Kidney epithelial cell (primary cell): ENCODE data around the gene GATA1. TPM values are rescaled to one million over a fixed set of nuclear protein-coding genes. Genes with fewer than 3 reads are reported as not detected.

Experiments used
- DNase-seq: peaks from one replicate; pipeline ENCODE4 v3.0.0-alpha.2; 2010; ENCODE audit warnings: low read depth
- H3K27me3 ChIP-seq: 2 replicates; pipeline ENCODE4 v1.6.0; 2011; ENCODE audit warnings: low read length; ENCODE audit not compliant: control insufficient read depth, insufficient read depth
- H3K36me3 ChIP-seq: 2 replicates; pipeline ENCODE4 v1.5.1; 2011; ENCODE audit warnings: low read length; ENCODE audit not compliant: control insufficient read depth, insufficient read depth
- H3K4me3 ChIP-seq: 2 replicates; pipeline ENCODE4 v1.5.1; 2011; ENCODE audit warnings: low read depth, mild to moderate bottlenecking, control low read depth, low read length
- CTCF ChIP-seq: IDR thresholded peaks from 2 replicates; pipeline ENCODE4 v1.5.1; 2011; ENCODE audit warnings: mild to moderate bottlenecking, moderate library complexity, low read length, control low read depth, inconsistent platforms; ENCODE audit not compliant: insufficient read depth, poor library complexity, severe bottlenecking
- total RNA-seq: library from RNA; depleted of rRNA; stranded (reverse); fragments of >200 nt; gene quantifications from 2 replicates; pipeline ENCODE4 v1.2.3, GENCODE V29; 2015

GATA1 gene
- total RNA-seq, 1 donor from 2014 or later = not detected

- H3K27me3 ChIP-seq = no peaks in the 10 kb centered on the region
- DNase-seq = no peak
- no peaks in the 10 kb centered on the region for H3K36me3 ChIP-seq
- no peak for TF ChIP-seq CTCF
- no peak overlapping the region for H3K4me3 ChIP-seq
Observed at GRCh38 chrX:48747415-48748016, 38.9 kb upstream of the GATA1 start.

DNA sequence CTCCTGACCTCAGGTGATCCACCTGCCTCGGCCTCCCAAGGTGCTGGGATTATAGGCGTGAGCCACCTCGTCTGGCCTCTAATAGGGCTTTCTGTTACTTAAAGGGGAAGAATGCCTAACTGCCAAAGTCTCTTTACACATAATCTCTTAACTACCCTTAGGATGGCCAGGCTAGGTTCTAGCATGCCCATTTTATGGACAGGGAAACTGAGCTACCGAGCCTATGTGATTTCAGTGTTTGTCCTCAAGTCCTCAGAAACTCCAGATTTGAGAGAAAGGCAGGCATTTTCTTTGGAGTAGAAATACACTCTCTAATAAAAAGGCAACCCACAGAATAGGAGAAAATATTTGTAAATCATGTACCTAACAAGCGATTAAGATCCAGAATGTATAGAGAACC is 37.2 kb upstream of the GATA1 start:
- no peak overlapping the region for H3K4me3 ChIP-seq
- H3K36me3 ChIP-seq = no peaks in the 10 kb centered on the region
- H3K27me3 ChIP-seq = peaks cover 2% of the 10 kb centered on the region
- no peak for TF ChIP-seq CTCF
- DNase-seq = no peak

DNA sequence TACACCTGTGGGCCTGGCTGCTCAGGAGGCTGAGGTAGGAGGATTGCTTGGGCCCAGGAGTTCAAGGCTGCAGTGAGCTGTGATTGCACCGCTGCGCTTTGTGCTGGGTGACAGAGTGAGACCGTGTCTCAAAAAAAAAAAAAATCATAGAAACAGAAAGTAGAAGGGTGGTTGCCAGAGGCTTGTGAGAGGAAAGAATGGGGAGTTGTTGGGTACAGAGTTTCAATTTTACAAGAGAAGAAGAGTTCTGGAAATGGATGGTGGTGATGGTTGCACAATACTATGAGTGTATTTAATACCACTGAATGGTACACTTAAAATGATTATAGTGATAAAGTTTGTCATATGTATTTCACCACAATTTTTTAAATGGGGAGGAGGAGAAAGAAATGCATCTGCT is 35.0 kb upstream of the GATA1 start:
- TF ChIP-seq CTCF = no peak
- Histone ChIP-seq H3K27me3 (peaks cover 2% of the 10 kb centered on the region), H3K4me3 (no peak overlapping the region), H3K36me3 (no peaks in the 10 kb centered on the region)
- no peak for DNase-seq

DNA sequence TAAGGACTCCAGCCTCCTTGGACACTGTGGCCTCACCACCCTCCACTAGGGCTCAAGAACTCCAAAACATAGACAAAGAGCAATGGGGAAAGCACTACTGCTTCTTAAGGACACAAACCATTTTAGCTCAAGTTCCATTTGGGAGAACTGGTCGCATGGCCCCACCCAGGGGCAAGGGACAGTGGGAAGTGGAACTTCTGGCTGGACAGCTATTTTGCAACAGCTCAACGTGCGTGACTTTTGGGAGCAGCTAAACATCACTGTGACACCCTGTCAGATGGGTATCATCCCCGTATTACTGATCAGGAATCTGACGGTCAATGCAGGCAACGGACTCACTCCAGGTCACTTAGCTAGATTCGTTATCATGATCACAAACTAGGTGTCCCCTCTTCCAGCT is 33.9 kb upstream of the GATA1 start:
- TF ChIP-seq CTCF = no peak
- Histone ChIP-seq H3K36me3 (no peaks in the 10 kb centered on the region), H3K27me3 (peaks cover 2% of the 10 kb centered on the region), H3K4me3 (no peak overlapping the region)
- no peak for DNase-seq

DNA sequence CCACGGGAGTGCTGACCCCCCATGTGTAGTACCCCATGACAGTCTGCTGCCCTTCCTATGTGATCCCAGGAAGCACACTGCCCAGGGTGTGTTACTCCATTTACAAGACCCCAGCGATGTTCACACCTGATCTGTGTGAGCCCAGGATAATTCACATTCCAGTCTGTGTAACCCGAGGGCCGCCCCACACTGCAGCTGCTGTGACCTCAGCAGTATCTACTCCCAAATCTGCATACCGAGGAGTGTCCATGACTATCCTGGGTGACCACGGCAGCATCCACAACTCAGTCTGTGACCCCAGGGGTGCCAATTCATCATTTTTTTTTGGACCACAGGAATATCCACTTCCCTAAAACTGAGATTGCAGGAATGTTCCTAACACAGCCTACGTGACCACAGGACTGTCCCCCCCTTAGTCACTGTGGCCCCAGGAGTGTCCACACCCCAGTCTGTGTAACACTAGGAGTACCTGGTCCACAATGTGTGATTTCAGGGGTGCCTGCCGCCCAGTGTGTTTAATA is 32.6 kb upstream of the GATA1 start:
- TF ChIP-seq CTCF = no peak
- no peak for DNase-seq
- no peak overlapping the region for H3K4me3 ChIP-seq
- no peaks in the 10 kb centered on the region for H3K36me3 ChIP-seq
- H3K27me3 ChIP-seq = peaks cover 2% of the 10 kb centered on the region

- Histone ChIP-seq H3K4me3 (no peak overlapping the region), H3K27me3 (peaks cover 2% of the 10 kb centered on the region), H3K36me3 (no peaks in the 10 kb centered on the region)
- no peak for DNase-seq
- no peak for TF ChIP-seq CTCF
Observed at GRCh38 chrX:48754238-48754637, 32.2 kb upstream of the GATA1 start.
